WTC11 (cell line): ENCODE data around the gene DCTN2. TPM values are rescaled to one million over a fixed set of nuclear protein-coding genes. Genes with fewer than 3 reads are reported as not detected.

Source experiments
- ATAC-seq: fragments of 200-7000 bp; cut with Tn5 transposase; 2 replicates; pipeline ENCODE4 v1.10.0; 2021; ENCODE audit warnings: mild to moderate bottlenecking, moderate library complexity
- CTCF ChIA-PET: fragments of 300-600 bp; sonication (Branson Sonifier 250); formaldehyde crosslinking; loops from one replicate; lab custom pipeline; 2021; ENCODE audit warnings: antibody characterized with exemption; lab: Charles Lee
- POLR2A ChIA-PET: fragments of 350-600 bp; sonication (Branson Sonifier 250); formaldehyde crosslinking; loops from one replicate; lab custom pipeline; 2021; ENCODE audit warnings: antibody characterized with exemption; lab: Charles Lee
- DNase-seq: peaks from one replicate; pipeline ENCODE4 v3.0.0; 2021; ENCODE audit warnings: low spot score
- H3K27ac Mint-ChIP-seq: 2 replicates; pipeline ENCODE4 v1.8.0; 2021; ENCODE audit warnings: mixed read lengths
- H3K27me3 Mint-ChIP-seq: 2 replicates; pipeline ENCODE4 v1.8.0; 2021; ENCODE audit warnings: low read depth, mild to moderate bottlenecking, moderate library complexity, mixed read lengths
- H3K36me3 Mint-ChIP-seq: 2 replicates; pipeline ENCODE4 v1.8.0; 2021; ENCODE audit warnings: mixed read lengths
- H3K4me1 Mint-ChIP-seq: 2 replicates; pipeline ENCODE4 v1.8.0; 2022; ENCODE audit warnings: mixed read lengths
- H3K4me3 Mint-ChIP-seq: 2 replicates; pipeline ENCODE4 v1.8.0; 2021; ENCODE audit warnings: mild to moderate bottlenecking, moderate library complexity, mixed read lengths
- H3K9me3 Mint-ChIP-seq: 2 replicates; pipeline ENCODE4 v1.8.0; 2021; ENCODE audit warnings: mixed read lengths
- CBFB ChIP-seq: sonication (generic); formaldehyde crosslinking; IDR thresholded peaks from 2 replicates; pipeline ENCODE4 v1.8.1; 2022; ENCODE audit warnings: mild to moderate bottlenecking, low read depth, missing genetic modification reagents
- E2F4 ChIP-seq: sonication (generic); formaldehyde crosslinking; IDR thresholded peaks from 2 replicates; pipeline ENCODE4 v1.8.1; 2022; ENCODE audit warnings: low read depth, mild to moderate bottlenecking, moderate library complexity, missing genetic modification reagents, borderline replicate concordance
- ETV6 ChIP-seq: sonication (generic); formaldehyde crosslinking; IDR thresholded peaks from 2 replicates; pipeline ENCODE4 v1.8.1; 2022; ENCODE audit warnings: mild to moderate bottlenecking, missing genetic modification reagents
- FOXJ3 ChIP-seq: sonication (generic); formaldehyde crosslinking; IDR thresholded peaks from 2 replicates; pipeline ENCODE4 v1.9.0; 2021; ENCODE audit warnings: missing genetic modification reagents, mild to moderate bottlenecking, borderline replicate concordance
- GABPB1 ChIP-seq: sonication (generic); formaldehyde crosslinking; IDR thresholded peaks from 2 replicates; pipeline ENCODE4 v1.8.1; 2023; ENCODE audit warnings: mild to moderate bottlenecking, missing genetic modification reagents
- MLX ChIP-seq: sonication (generic); formaldehyde crosslinking; IDR thresholded peaks from 2 replicates; pipeline ENCODE4 v1.8.1; 2023; ENCODE audit warnings: mild to moderate bottlenecking, missing genetic modification reagents, moderate library complexity
- SMAD3 ChIP-seq: sonication (generic); formaldehyde crosslinking; IDR thresholded peaks from 2 replicates; pipeline ENCODE4 v1.8.0; 2022; ENCODE audit warnings: missing genetic modification reagents, mild to moderate bottlenecking, borderline replicate concordance
- SOX15 ChIP-seq: fragments of 250-450 bp; sonication (Bioruptor Pico); IDR thresholded peaks from 2 replicates; pipeline ENCODE4 v1.9.0; 2021; ENCODE audit warnings: mild to moderate bottlenecking
- TEAD4 ChIP-seq: sonication (generic); formaldehyde crosslinking; IDR thresholded peaks from 2 replicates; pipeline ENCODE4 v1.8.0; 2022; ENCODE audit warnings: mild to moderate bottlenecking, missing genetic modification reagents
- ZBTB21 ChIP-seq: sonication (generic); formaldehyde crosslinking; IDR thresholded peaks from 2 replicates; pipeline ENCODE4 v1.8.1; 2023; ENCODE audit warnings: mild to moderate bottlenecking, missing genetic modification reagents, borderline replicate concordance
- ZNF396 ChIP-seq: fragments of 250-450 bp; sonication (Bioruptor Pico); IDR thresholded peaks from 2 replicates; pipeline ENCODE4 v1.8.0; 2021; ENCODE audit warnings: mild to moderate bottlenecking, moderate library complexity, borderline replicate concordance
- total RNA-seq: library from RNA; stranded (reverse); gene quantifications from 3 replicates; pipeline ENCODE4 v1.2.3, GENCODE V29; 2021
- TF ChIP-seq, protein P1 (sequence below): sonication (generic); formaldehyde crosslinking; IDR thresholded peaks from 2 replicates; pipeline ENCODE4 v1.8.1; 2022; ENCODE audit warnings: mild to moderate bottlenecking, moderate library complexity, missing genetic modification reagents
- TF ChIP-seq, protein P2 (sequence below): fragments of 250-450 bp; sonication (Bioruptor Pico); IDR thresholded peaks from 2 replicates; pipeline ENCODE4 v1.9.0; 2021; ENCODE audit warnings: mild to moderate bottlenecking, borderline replicate concordance
- TF ChIP-seq, protein P3 (sequence below): fragments of 200-600 bp; IDR thresholded peaks from 2 replicates; pipeline ENCODE4 v1.8.0; 2022; ENCODE audit warnings: antibody characterized with exemption
- TF ChIP-seq, protein P4 (sequence below): sonication (generic); formaldehyde crosslinking; IDR thresholded peaks from 2 replicates; pipeline ENCODE4 v1.8.1; 2023; ENCODE audit warnings: mild to moderate bottlenecking, missing genetic modification reagents
- TF ChIP-seq, protein P5 (sequence below): sonication (generic); formaldehyde crosslinking; IDR thresholded peaks from 2 replicates; pipeline ENCODE4 v1.8.0; 2022; ENCODE audit warnings: mild to moderate bottlenecking, missing genetic modification reagents

Gene DCTN2
- total RNA-seq, 1 experiment from 2014 or later, result 93.5 TPM

DNA sequence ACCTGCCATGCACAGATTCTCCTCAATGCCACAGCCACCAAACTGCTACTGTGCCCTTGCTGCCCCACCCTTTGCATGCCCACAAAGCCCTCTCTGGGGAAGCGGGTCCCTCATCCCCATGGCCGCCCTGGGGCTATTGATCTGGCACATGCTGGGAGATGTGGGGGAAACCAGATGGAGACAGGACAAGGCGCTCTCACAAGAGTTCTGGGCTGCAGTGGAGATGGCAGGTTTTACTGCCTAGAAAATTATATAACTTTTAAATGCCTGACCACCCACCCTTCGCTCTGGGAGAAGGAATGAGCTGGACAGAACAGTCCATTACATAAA lies 33.4 kb upstream of the DCTN2 start:
- H3K4me1 Mint-ChIP-seq, result no peaks in the 10 kb centered on the region; the same call in 1 of the 2 replicates
- H3K27ac Mint-ChIP-seq, result no peak overlapping the region
- no peak overlapping the region for H3K4me3 Mint-ChIP-seq
- TF ChIP-seq CBFB (CRISPR knock-in tag) (no peak), ZNF396 (no peak), GABPB1 (CRISPR knock-in tag) (no peak), SMAD3 (CRISPR knock-in tag) (no peak)
- TF ChIP-seq, protein P1, sequence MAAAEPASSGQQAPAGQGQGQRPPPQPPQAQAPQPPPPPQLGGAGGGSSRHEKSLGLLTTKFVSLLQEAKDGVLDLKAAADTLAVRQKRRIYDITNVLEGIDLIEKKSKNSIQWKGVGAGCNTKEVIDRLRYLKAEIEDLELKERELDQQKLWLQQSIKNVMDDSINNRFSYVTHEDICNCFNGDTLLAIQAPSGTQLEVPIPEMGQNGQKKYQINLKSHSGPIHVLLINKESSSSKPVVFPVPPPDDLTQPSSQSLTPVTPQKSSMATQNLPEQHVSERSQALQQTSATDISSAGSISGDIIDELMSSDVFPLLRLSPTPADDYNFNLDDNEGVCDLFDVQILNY (CRISPR knock-in tag), result no peak
- peaks cover 3% of the 10 kb centered on the region; the same call in 1 of the 2 replicates for H3K27me3 Mint-ChIP-seq
- no peaks in the 10 kb centered on the region for H3K9me3 Mint-ChIP-seq
- ChIA-PET CTCF (interaction anchor here (0.8 to 1.9 kb wide), 3 partner anchors 16 to 156 kb away, joined by 3 to 7 read pairs (median 5); no protein-coding TSS in a partner anchor), POLR2A (no interaction called here)
- ATAC-seq (no peak), DNase-seq (no peak)
- peaks cover 39% of the 10 kb centered on the region for H3K36me3 Mint-ChIP-seq

DNA sequence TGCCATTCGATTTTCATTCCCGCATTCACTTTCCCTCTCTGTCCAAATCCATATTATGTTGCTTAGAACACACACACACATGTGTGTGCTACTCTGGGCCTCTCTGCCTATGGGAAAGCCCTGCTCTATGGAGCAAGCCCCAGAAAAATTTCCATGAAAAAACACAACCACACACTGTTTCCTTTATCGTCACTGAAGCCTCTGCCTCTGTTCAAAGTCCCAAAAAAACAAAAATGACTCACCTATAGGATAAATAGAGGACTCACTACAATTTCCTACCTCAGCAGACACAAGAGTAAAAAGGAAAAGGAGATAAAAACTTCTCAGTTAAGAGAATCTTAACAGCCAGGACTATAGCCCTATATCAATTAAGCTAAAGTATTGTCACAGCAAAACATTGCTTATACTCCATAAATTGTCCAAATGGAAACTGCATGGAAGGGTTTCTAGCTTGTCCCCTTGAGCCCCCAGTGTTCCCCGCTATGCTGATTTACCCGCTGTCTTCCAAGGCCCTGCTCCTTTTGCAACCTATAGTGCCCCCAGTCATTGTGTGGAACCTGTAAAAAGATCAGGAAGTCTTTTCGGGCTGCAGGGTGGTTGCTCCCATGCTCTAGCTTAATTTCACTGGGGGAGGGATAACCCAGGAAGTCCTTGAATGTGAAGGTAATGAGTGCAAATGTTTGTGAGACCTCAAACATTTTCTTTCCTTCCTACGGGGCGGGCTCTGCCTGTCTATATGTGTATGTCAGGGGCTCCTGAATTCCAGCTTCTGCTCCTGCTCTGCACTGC lies 32.9 kb upstream of the DCTN2 start:
- CTCF ChIA-PET, result interaction anchor here (0.8 kb wide), 1 partner anchor 16 kb away, joined by 3 read pairs; no protein-coding TSS in a partner anchor
- TF ChIP-seq, protein P2, sequence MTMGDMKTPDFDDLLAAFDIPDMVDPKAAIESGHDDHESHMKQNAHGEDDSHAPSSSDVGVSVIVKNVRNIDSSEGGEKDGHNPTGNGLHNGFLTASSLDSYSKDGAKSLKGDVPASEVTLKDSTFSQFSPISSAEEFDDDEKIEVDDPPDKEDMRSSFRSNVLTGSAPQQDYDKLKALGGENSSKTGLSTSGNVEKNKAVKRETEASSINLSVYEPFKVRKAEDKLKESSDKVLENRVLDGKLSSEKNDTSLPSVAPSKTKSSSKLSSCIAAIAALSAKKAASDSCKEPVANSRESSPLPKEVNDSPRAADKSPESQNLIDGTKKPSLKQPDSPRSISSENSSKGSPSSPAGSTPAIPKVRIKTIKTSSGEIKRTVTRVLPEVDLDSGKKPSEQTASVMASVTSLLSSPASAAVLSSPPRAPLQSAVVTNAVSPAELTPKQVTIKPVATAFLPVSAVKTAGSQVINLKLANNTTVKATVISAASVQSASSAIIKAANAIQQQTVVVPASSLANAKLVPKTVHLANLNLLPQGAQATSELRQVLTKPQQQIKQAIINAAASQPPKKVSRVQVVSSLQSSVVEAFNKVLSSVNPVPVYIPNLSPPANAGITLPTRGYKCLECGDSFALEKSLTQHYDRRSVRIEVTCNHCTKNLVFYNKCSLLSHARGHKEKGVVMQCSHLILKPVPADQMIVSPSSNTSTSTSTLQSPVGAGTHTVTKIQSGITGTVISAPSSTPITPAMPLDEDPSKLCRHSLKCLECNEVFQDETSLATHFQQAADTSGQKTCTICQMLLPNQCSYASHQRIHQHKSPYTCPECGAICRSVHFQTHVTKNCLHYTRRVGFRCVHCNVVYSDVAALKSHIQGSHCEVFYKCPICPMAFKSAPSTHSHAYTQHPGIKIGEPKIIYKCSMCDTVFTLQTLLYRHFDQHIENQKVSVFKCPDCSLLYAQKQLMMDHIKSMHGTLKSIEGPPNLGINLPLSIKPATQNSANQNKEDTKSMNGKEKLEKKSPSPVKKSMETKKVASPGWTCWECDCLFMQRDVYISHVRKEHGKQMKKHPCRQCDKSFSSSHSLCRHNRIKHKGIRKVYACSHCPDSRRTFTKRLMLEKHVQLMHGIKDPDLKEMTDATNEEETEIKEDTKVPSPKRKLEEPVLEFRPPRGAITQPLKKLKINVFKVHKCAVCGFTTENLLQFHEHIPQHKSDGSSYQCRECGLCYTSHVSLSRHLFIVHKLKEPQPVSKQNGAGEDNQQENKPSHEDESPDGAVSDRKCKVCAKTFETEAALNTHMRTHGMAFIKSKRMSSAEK, result no peak
- no peak for TF ChIP-seq E2F4
- TF ChIP-seq TEAD4 (CRISPR knock-in tag), result no peak
- TF ChIP-seq, protein P3, sequence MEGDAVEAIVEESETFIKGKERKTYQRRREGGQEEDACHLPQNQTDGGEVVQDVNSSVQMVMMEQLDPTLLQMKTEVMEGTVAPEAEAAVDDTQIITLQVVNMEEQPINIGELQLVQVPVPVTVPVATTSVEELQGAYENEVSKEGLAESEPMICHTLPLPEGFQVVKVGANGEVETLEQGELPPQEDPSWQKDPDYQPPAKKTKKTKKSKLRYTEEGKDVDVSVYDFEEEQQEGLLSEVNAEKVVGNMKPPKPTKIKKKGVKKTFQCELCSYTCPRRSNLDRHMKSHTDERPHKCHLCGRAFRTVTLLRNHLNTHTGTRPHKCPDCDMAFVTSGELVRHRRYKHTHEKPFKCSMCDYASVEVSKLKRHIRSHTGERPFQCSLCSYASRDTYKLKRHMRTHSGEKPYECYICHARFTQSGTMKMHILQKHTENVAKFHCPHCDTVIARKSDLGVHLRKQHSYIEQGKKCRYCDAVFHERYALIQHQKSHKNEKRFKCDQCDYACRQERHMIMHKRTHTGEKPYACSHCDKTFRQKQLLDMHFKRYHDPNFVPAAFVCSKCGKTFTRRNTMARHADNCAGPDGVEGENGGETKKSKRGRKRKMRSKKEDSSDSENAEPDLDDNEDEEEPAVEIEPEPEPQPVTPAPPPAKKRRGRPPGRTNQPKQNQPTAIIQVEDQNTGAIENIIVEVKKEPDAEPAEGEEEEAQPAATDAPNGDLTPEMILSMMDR, result no peak
- no peak for TF ChIP-seq FOXJ3
- TF ChIP-seq, protein P4, sequence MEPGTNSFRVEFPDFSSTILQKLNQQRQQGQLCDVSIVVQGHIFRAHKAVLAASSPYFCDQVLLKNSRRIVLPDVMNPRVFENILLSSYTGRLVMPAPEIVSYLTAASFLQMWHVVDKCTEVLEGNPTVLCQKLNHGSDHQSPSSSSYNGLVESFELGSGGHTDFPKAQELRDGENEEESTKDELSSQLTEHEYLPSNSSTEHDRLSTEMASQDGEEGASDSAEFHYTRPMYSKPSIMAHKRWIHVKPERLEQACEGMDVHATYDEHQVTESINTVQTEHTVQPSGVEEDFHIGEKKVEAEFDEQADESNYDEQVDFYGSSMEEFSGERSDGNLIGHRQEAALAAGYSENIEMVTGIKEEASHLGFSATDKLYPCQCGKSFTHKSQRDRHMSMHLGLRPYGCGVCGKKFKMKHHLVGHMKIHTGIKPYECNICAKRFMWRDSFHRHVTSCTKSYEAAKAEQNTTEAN (CRISPR knock-in tag), result no peak
- no peak for TF ChIP-seq MLX (CRISPR knock-in tag)
- TF ChIP-seq, protein P5, sequence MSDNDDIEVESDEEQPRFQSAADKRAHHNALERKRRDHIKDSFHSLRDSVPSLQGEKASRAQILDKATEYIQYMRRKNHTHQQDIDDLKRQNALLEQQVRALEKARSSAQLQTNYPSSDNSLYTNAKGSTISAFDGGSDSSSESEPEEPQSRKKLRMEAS (CRISPR knock-in tag), result no peak
- no peak for TF ChIP-seq SOX15
- TF ChIP-seq ETV6 (CRISPR knock-in tag), result no peak
- TF ChIP-seq ZBTB21 (CRISPR knock-in tag), result no peak
- H3K4me1 Mint-ChIP-seq, result no peaks in the 10 kb centered on the region; the same call in 1 of the 2 replicates
- peaks cover 44% of the 10 kb centered on the region for H3K36me3 Mint-ChIP-seq
- DNase-seq, result no peak
- POLR2A ChIA-PET, result no interaction called here
- no peak overlapping the region for H3K27ac Mint-ChIP-seq
- no peak for ATAC-seq
- no peaks in the 10 kb centered on the region for H3K9me3 Mint-ChIP-seq
- H3K27me3 Mint-ChIP-seq, result peaks cover 3% of the 10 kb centered on the region; the same call in 1 of the 2 replicates
- H3K4me3 Mint-ChIP-seq, result no peak overlapping the region
